GM12892 (cell line): ENCODE results near the gene SMLR1.

Experiments
- DNase-seq: peaks from one replicate; pipeline ENCODE4 v3.0.0; 2011; ENCODE audit not compliant: insufficient read length
- FAIRE-seq: peaks from 2 replicates; lab custom pipeline; 2011; peaks lifted over from hg19 to GRCh38; lab: Jason Lieb, UNC
- POLR2A ChIP-seq: IDR thresholded peaks from 2 replicates; pipeline ENCODE4 v1.6.1; 2011; ENCODE audit warnings: low read depth, low read length, control low read depth
- POLR2AphosphoS5 ChIP-seq: IDR thresholded peaks from 2 replicates; pipeline ENCODE4 v1.6.1; 2011; ENCODE audit warnings: low read depth, low read length, control low read depth
- TAF1 ChIP-seq: IDR thresholded peaks from 2 replicates; pipeline ENCODE4 v1.6.1; 2011; ENCODE audit warnings: low read depth, mild to moderate bottlenecking, control low read depth, low read length, borderline replicate concordance

Gene SMLR1

GRCh38 chr6:130841128-130841728, 14.0 kb downstream of the SMLR1 start:
- TF ChIP-seq POLR2AphosphoS5 (no peak), TAF1 (no peak), POLR2A (no peak)
- no peak for DNase-seq
- no peak for FAIRE-seq

DNA sequence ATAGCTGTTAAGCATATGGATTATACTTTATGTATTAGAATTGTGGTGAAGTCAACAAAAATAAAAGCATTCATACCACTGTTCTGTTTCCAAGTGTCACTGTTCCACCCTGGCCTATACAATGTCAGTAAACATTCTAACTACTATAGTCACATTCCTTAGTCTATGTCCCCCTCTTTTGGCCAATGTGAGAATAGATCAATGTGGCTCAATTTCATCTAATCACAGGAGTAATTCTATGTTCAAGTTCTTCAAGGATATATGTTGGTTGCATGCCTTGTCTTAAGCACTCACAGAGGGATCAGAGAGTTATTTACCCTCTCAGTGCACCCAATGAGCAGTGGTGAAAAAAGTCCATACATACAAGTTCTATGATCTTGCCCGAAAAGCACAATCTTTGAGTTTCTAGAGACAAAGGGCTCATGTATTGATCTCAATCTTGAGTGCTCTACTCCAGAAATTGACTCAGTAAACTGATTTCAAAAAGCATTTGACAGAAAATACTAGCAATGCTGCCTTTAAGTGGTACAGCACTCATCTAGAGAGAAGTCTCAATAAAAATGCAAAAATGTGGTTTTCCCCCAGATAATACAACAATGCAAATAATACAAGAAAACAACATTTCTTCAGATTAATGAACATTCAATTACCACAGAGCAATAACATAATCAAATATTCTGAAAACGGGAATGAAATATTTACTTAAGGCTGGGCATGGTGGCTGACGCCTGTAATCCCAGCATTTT, 16.5 kb downstream of the SMLR1 start:
- no peak for DNase-seq
- FAIRE-seq = peak; percentile 88

DNA sequence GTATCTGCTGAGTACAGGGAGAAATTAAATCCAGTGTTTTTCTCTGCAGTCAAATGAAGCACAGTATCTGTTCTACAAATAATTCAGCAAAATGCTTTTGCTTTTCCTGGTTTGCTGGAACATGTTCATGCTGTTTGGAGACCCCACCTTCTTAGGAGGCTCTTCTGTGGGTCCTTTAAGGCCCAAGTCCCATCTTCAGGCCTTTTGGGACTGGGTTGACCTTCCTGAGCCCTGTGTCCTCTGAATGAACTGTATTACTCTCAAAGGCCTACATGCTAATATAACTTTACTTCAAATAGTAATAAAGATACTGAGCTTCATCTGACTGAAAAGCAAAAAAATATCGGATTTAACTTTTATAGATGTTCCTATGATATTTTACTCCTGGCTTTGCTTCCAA, 19.3 kb downstream of the SMLR1 start:
- DNase-seq (no peak), FAIRE-seq (no peak)
- TF ChIP-seq POLR2AphosphoS5 = no peak
- TF ChIP-seq TAF1 = no peak
- no peak for TF ChIP-seq POLR2A

More for the DNA sequence above, 16.5 kb downstream of the SMLR1 start:
- TF ChIP-seq POLR2AphosphoS5 = no peak
- no peak for TF ChIP-seq TAF1
- no peak for TF ChIP-seq POLR2A

GRCh38 chr6:130847001-130847910, 20.1 kb downstream of the SMLR1 start:
- FAIRE-seq = no peak
- TF ChIP-seq POLR2A = no peak
- TF ChIP-seq POLR2AphosphoS5 = no peak
- TF ChIP-seq TAF1 = no peak
- no peak for DNase-seq

DNA sequence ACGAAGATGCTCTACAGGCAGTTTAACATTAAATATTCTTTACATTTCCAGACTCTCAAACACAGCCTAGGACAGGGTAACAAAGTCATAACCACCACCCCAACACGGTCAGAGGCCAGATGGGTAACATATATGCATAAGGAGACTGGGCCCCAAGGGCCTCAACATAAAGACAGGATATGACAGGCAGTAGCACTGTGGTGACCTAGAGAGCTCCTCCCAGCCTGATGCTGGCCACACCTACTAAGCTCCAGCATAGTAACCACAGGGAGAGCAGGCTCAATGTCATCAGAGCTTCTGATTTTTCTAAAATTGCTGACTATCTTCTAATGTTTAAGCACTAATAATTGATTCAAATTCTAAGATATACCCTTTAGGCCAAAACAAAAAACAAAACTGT, 21.7 kb downstream of the SMLR1 start:
- FAIRE-seq = no peak
- no peak for DNase-seq
- no peak for TF ChIP-seq POLR2A
- no peak for TF ChIP-seq POLR2AphosphoS5
- no peak for TF ChIP-seq TAF1

DNA sequence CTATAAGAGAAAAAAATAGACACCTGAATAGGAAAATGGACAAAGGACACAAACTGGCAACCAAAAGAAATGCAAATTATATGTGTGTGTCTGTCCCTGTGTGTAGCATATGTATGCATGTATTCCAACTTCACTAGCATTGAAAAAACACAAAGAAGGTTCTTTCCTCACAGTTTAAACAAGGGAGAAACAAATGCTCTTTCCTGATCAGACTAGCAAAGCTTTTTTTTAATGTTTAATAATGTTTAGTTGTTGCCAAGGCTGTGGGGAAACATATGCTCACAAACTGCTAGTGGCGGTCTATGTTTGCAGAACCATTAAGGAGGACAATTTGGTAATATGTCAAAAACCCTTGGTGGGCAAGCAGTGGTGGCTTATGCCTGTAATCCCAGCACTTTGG, 22.4 kb downstream of the SMLR1 start:
- FAIRE-seq (no peak), DNase-seq (no peak)
- TF ChIP-seq POLR2A (no peak), TAF1 (no peak), POLR2AphosphoS5 (no peak)

GRCh38 chr6:130851026-130851425, 23.8 kb downstream of the SMLR1 start:
- FAIRE-seq = peak; percentile 5
- no peak for DNase-seq
- TF ChIP-seq TAF1 (no peak), POLR2AphosphoS5 (no peak), POLR2A (no peak)

DNA sequence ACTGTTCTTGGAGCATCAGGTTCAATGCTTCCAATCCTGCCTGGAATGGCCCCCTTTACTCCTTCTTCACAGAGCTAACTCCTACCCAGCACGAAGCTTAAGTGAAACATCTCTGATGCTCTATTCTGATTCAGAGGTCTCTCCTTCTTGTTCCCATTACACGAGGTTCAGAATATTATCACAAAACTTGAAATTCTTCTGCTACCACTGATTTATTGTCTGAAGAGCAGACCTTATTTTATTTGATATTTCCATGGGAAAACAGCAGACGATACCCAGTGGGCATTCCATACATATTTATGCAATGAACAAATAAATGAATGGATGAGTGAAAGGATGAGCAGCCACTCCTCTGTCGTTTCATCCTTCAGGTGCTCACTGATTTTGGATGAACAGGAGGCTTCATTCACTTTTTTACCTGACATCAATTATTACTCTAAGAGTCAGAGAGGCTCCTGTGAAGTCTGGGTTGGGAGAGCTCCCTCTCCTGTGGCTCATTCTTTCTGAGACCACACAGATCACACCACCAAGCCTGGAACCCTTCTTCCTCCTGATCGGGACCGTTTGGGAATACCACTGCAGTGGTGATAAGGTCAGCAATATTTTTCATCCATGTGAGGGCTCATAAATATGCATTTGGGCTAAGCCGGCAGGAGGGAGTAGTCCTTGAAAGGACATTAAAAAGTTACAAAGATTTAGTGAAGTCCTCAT, 25.8 kb downstream of the SMLR1 start:
- TF ChIP-seq POLR2A = no peak
- no peak for TF ChIP-seq TAF1
- no peak for TF ChIP-seq POLR2AphosphoS5
- FAIRE-seq (no peak), DNase-seq (no peak)

GRCh38 chr6:130853555-130854183, 26.5 kb downstream of the SMLR1 start:
- no peak for TF ChIP-seq POLR2AphosphoS5
- no peak for TF ChIP-seq TAF1
- no peak for TF ChIP-seq POLR2A
- DNase-seq (no peak), FAIRE-seq (no peak)

GRCh38 chr6:130858054-130858453, 30.8 kb downstream of the SMLR1 start:
- DNase-seq (no peak), FAIRE-seq (no peak)
- TF ChIP-seq POLR2A (no peak), POLR2AphosphoS5 (no peak), TAF1 (no peak)

DNA sequence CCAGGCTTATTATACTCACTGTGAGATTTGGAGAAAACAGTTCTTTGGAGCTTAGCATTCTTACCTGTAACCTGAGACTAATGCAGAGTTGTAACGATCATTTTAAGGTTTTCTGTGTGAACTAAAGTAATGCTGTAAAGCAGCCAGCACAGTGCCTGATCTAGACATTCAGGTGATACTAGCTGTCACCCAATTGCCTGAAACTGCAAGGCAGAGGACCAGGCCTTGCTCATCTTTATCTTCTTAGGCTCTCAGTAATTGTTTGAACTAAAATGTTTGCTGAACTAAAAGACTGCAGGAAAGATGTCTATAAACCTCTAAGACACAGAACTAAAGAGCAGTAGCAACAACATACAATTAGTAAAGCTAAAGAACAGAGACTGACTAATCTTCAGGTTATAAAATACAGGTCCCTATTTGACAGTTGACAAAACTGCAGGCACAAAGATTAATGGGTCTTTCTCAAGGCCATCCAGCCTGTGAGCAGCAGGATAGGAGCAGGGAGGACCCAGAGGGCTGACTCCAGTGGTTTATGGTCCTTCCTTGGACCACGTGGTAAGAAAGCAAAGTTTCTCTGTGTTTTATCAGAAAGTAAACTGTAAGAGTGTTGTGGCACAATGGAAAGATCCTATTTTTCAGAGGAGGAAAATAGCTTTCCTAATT, 31.4 kb downstream of the SMLR1 start:
- DNase-seq (no peak), FAIRE-seq (no peak)
- no peak for TF ChIP-seq POLR2A
- TF ChIP-seq POLR2AphosphoS5 = no peak
